HepG2 (cell line): ENCODE results near the gene PTCH1. TPM values are rescaled to one million over a fixed set of nuclear protein-coding genes. Genes with fewer than 3 reads are reported as not detected.
A peak's percentile ranks its signal among the peaks of the same experiment; 100 is the strongest.

Source experiments
- GZF1 ChIP-seq: sonication (generic); formaldehyde crosslinking; IDR thresholded peaks from 2 replicates; pipeline ENCODE4 v1.5.1; 2020; ENCODE audit warnings: mild to moderate bottlenecking, missing genetic modification reagents
- MTF2 ChIP-seq: sonication (generic); formaldehyde crosslinking; IDR thresholded peaks from 2 replicates; pipeline ENCODE4 v1.5.0; 2020; ENCODE audit warnings: missing genetic modification reagents, borderline replicate concordance
- RBM39 ChIP-seq: fragments of 200-400 bp; formaldehyde crosslinking; IDR thresholded peaks from one replicate; pipeline ENCODE4 v1.6.1; 2018; ENCODE audit warnings: antibody characterized with exemption, mild to moderate bottlenecking, low read depth, low read length; ENCODE audit not compliant: poor library complexity, severe bottlenecking
- SSRP1 ChIP-seq: IDR thresholded peaks from 2 replicates; pipeline ENCODE4 v1.6.1; 2016; ENCODE audit warnings: control low read depth
- XBP1 ChIP-seq: sonication (generic); formaldehyde crosslinking; IDR thresholded peaks from 2 replicates; pipeline ENCODE4 v1.5.0; 2020; ENCODE audit warnings: missing genetic modification reagents
- ZEB1 ChIP-seq: IDR thresholded peaks from 2 replicates; pipeline ENCODE4 v1.6.1; 2012; ENCODE audit warnings: mild to moderate bottlenecking, low read depth, inconsistent platforms; ENCODE audit not compliant: insufficient replicate concordance
- ZNF225 ChIP-seq: sonication (generic); formaldehyde crosslinking; IDR thresholded peaks from 2 replicates; pipeline ENCODE4 v1.4.0; 2020; ENCODE audit warnings: mild to moderate bottlenecking, missing genetic modification reagents
- ZNF547 ChIP-seq: sonication (generic); formaldehyde crosslinking; IDR thresholded peaks from 2 replicates; pipeline ENCODE4 v1.5.1; 2020; ENCODE audit warnings: mild to moderate bottlenecking, missing genetic modification reagents
- ZNF564 ChIP-seq: sonication (generic); formaldehyde crosslinking; IDR thresholded peaks from 2 replicates; pipeline ENCODE4 v1.8.1; 2023; ENCODE audit warnings: mild to moderate bottlenecking, missing genetic modification reagents
- ZNF713 ChIP-seq: sonication (generic); formaldehyde crosslinking; IDR thresholded peaks from 2 replicates; pipeline ENCODE4 v1.4.0; 2020; ENCODE audit warnings: mild to moderate bottlenecking, missing genetic modification reagents
- ZNF720 ChIP-seq: sonication (generic); formaldehyde crosslinking; IDR thresholded peaks from 2 replicates; pipeline ENCODE4 v1.4.0; 2020; ENCODE audit warnings: missing genetic modification reagents
- ZNF766 ChIP-seq: sonication (generic); formaldehyde crosslinking; IDR thresholded peaks from 2 replicates; pipeline ENCODE4 v1.5.0; 2020; ENCODE audit warnings: missing genetic modification reagents, borderline replicate concordance
- ZSCAN29 ChIP-seq: sonication (generic); formaldehyde crosslinking; conservative IDR thresholded peaks from 2 replicates; pipeline ENCODE4 v1.4.0; 2020; ENCODE audit warnings: mild to moderate bottlenecking, missing genetic modification reagents
- polyA plus RNA-seq, 8 experiments: library from polyadenylated mRNA; depleted of rRNA in 3 of 8; stranded (reverse) in 7 of 8; unstranded in 1 of 8; fragments of >200 nt; fragmentation: Illumina TruSeq in 4 of 8; extraction: Trizol in 4 of 8; gene quantifications; 2 replicates each; pipeline versions ENCODE4 v1.2.1 to v1.2.3, GENCODE V29; 2011 to 2016; ENCODE audit warnings: low read depth in 4 of 8, missing spikeins in 1 of 8, mixed read lengths in 1 of 8; ENCODE audit not compliant: insufficient read depth in 1 of 8
- total RNA-seq, 5 experiments: library from RNA; depleted of rRNA; stranded (reverse); fragments of >200 nt; fragmentation: Illumina TruSeq; extraction: Trizol; gene quantifications; 2 replicates each; pipeline ENCODE4 v1.2.3, GENCODE V29; 2016; ENCODE audit warnings: low read depth in 1 of 5
- TF ChIP-seq, protein P1 (sequence below): sonication (generic); formaldehyde crosslinking; IDR thresholded peaks from 2 replicates; pipeline ENCODE4 v1.8.1; 2023; ENCODE audit warnings: mild to moderate bottlenecking, moderate library complexity, missing genetic modification reagents
- TF ChIP-seq, protein P2 (sequence below), 2 experiments: sonication (generic) in 1 of 2; formaldehyde crosslinking in 1 of 2; IDR thresholded peaks; 2 replicates each; pipeline versions ENCODE4 v1.4.0 to v1.6.1; 2018 to 2020; ENCODE audit warnings: missing genetic modification reagents in 2 of 2, borderline replicate concordance in 1 of 2, low read depth in 1 of 2, mild to moderate bottlenecking in 1 of 2, missing biosample characterization in 1 of 2
- TF ChIP-seq, protein P3 (sequence below): sonication (generic); formaldehyde crosslinking; conservative IDR thresholded peaks from 2 replicates; pipeline ENCODE4 v1.4.0; 2020; ENCODE audit warnings: missing genetic modification reagents
- TF ChIP-seq, protein P4 (sequence below): sonication (generic); formaldehyde crosslinking; IDR thresholded peaks from 2 replicates; pipeline ENCODE4 v1.8.1; 2023; ENCODE audit warnings: mild to moderate bottlenecking, inconsistent platforms, moderate library complexity, missing genetic modification reagents, borderline replicate concordance
- TF ChIP-seq, protein P5 (sequence below): IDR thresholded peaks from 2 replicates; pipeline ENCODE4 v1.6.1; 2016; ENCODE audit warnings: mild to moderate bottlenecking
- TF ChIP-seq, protein P6 (sequence below): sonication (generic); formaldehyde crosslinking; IDR thresholded peaks from 2 replicates; pipeline ENCODE4 v1.4.0; 2020; ENCODE audit warnings: missing genetic modification reagents

PTCH1 gene
- total and polyA plus RNA-seq, 2 of the 13 experiments (the other 11 are each of a cell fraction or from before 2014, with no cell fraction given), result 2.8 to 3.9 TPM

DNA sequence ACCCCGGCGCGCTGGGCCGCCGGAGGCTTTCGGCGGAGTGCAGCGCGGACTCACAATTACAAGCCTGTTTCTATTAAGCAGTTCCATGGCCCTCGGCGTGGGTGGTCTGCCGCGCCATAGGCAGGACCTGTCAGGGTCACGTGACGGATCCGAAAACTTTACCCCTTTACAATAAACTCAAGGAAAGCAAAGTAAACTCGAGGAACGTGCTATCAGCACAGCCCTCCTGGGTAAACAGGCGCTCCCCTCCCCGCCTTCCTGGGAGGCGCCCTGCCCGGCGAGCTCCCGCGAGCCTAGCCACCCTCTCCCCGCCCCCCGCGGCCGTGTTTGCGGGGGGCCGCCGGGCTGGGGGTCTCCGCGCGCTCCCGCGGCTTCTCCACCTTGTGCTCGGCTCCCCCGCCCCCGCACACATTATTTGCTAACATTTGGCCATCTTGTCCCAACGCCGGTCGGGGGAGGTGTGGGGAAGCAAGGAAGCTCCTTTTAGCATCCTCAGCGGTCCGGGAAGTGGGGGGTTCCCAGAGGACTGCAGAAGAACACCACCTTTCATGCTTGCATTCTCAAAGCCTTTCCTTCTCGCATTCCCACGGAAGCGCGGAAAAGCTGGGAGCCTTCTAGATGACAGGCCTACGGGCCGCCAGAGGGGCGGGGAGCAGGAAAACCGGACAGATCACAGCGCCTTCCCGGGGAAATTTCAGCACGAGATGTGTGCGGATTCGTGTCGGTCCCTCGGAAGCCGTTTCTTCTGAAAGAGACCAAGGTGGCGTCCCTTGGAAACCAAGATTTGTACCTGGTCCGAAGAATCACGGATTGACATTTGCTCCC, at the start of gene PTCH1 (continued):
- TF ChIP-seq ZEB1, result no peak
- TF ChIP-seq, protein P1, sequence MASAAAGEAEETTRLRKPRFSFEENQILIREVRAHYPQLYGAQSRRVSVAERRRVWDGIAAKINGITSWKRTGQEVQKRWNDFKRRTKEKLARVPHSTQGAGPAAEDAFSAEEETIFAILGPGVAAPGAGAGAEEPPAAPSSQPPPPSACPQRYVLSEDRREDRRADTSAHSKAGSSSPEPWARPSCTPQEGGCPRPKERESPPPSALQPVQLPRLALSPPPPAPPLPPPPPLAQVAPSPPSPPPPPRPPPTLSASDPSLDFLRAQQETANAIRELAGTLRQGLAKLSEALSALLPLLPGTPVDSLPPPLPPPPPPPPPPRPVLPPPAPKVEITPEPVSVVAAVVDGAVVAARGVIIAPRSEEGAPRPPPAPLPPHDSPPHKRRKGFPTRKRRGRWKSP (CRISPR knock-in tag), result no peak
- TF ChIP-seq ZNF547 (CRISPR knock-in tag), result no peak
- no peak for TF ChIP-seq GZF1 (CRISPR knock-in tag)
- TF ChIP-seq, protein P2, sequence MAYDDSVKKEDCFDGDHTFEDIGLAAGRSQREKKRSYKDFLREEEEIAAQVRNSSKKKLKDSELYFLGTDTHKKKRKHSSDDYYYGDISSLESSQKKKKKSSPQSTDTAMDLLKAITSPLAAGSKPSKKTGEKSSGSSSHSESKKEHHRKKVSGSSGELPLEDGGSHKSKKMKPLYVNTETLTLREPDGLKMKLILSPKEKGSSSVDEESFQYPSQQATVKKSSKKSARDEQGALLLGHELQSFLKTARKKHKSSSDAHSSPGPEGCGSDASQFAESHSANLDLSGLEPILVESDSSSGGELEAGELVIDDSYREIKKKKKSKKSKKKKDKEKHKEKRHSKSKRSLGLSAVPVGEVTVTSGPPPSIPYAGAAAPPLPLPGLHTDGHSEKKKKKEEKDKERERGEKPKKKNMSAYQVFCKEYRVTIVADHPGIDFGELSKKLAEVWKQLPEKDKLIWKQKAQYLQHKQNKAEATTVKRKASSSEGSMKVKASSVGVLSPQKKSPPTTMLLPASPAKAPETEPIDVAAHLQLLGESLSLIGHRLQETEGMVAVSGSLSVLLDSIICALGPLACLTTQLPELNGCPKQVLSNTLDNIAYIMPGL (CRISPR knock-in tag; IDR thresholded peaks at IDR 0.05; ENCODE audit: borderline replicate concordance in 1 of 2, low read depth in 1 of 2), result 0 out of 4 replicates have a peak, but pooled peaks of 1 of the 2 experiments have one; percentile 11
- TF ChIP-seq, protein P3, sequence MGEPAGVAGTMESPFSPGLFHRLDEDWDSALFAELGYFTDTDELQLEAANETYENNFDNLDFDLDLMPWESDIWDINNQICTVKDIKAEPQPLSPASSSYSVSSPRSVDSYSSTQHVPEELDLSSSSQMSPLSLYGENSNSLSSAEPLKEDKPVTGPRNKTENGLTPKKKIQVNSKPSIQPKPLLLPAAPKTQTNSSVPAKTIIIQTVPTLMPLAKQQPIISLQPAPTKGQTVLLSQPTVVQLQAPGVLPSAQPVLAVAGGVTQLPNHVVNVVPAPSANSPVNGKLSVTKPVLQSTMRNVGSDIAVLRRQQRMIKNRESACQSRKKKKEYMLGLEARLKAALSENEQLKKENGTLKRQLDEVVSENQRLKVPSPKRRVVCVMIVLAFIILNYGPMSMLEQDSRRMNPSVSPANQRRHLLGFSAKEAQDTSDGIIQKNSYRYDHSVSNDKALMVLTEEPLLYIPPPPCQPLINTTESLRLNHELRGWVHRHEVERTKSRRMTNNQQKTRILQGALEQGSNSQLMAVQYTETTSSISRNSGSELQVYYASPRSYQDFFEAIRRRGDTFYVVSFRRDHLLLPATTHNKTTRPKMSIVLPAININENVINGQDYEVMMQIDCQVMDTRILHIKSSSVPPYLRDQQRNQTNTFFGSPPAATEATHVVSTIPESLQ, result no peak
- TF ChIP-seq, protein P4, sequence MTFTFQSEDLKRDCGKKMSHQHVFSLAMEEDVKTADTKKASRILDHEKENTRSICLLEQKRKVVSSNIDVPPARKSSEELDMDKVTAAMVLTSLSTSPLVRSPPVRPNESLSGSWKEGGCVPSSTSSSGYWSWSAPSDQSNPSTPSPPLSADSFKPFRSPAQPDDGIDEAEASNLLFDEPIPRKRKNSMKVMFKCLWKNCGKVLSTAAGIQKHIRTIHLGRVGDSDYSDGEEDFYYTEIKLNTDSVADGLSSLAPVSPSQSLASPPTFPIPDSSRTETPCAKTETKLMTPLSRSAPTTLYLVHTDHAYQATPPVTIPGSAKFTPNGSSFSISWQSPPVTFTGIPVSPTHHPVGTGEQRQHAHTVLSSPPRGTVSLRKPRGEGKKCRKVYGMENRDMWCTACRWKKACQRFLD (CRISPR knock-in tag), result no peak
- no peak for TF ChIP-seq SSRP1 (CRISPR knock-in tag)
- TF ChIP-seq ZNF225, result no peak
- no peak for TF ChIP-seq ZNF713
- TF ChIP-seq, protein P5, sequence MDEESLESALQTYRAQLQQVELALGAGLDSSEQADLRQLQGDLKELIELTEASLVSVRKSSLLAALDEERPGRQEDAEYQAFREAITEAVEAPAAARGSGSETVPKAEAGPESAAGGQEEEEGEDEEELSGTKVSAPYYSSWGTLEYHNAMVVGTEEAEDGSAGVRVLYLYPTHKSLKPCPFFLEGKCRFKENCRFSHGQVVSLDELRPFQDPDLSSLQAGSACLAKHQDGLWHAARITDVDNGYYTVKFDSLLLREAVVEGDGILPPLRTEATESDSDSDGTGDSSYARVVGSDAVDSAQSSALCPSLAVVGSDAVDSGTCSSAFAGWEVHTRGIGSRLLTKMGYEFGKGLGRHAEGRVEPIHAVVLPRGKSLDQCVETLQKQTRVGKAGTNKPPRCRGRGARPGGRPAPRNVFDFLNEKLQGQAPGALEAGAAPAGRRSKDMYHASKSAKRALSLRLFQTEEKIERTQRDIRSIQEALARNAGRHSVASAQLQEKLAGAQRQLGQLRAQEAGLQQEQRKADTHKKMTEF, result no peak
- no peak for TF ChIP-seq RBM39
- TF ChIP-seq ZNF564 (CRISPR knock-in tag), result no peak
- TF ChIP-seq ZSCAN29, result no peak
- no peak for TF ChIP-seq XBP1 (CRISPR knock-in tag)
- TF ChIP-seq, protein P6, sequence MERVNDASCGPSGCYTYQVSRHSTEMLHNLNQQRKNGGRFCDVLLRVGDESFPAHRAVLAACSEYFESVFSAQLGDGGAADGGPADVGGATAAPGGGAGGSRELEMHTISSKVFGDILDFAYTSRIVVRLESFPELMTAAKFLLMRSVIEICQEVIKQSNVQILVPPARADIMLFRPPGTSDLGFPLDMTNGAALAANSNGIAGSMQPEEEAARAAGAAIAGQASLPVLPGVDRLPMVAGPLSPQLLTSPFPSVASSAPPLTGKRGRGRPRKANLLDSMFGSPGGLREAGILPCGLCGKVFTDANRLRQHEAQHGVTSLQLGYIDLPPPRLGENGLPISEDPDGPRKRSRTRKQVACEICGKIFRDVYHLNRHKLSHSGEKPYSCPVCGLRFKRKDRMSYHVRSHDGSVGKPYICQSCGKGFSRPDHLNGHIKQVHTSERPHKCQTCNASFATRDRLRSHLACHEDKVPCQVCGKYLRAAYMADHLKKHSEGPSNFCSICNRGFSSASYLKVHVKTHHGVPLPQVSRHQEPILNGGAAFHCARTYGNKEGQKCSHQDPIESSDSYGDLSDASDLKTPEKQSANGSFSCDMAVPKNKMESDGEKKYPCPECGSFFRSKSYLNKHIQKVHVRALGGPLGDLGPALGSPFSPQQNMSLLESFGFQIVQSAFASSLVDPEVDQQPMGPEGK (CRISPR knock-in tag), result peak; percentile 33; the same call in 1 of the 2 replicates
- no peak for TF ChIP-seq ZNF720 (CRISPR knock-in tag)
- 0 out of 2 replicates have a peak, but pooled peaks have one; percentile 41 for TF ChIP-seq MTF2 (CRISPR knock-in tag)
- no peak for TF ChIP-seq ZNF766 (CRISPR knock-in tag)
